ENCODE results near the gene PHLPP1.

PHLPP1 gene

DNA sequence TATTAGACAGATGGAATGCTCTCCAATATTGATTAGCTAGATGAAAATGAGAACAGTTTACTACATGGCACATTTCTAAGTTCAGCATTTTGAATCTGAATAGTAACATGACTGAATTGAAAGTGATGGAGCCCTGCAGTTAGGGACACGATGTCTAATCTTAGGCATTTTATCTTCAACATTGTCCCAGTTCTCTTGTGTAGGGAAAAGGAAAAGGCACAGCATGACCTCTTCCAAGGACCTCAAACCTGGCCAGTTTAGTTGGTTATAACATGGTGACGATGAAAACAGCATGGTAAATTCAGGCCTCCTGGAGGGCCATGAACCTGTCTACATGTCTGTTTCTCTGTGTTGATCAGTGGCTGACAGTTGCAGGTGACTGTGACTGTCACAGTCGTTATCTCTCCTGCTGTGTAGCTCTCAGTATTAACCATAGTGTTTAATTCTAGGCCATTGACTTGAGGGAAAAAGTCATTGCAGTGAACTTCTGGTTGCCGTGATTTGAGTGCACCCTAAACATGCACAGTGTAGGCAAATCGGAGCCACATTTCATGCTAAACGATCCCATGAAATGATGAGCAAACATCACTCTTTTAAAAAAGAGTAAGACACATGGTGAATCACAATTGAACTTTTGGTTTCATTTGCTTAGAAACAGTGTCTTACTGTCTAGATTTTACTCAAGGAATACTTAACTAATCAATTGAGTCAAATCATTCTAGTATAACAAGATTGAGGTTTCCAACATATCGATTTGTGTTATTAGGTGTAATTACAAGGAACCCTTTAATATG lies 129.7 kb downstream of the PHLPP1 start:
- Histone ChIP-seq H3K27ac (no peak overlapping the region), H3K27me3 (ENCODE audit: control insufficient read depth, insufficient read depth, low read length) (no peaks in the 10 kb centered on the region), H3K4me3 (ENCODE audit: low read depth, low read length) (no peak overlapping the region), H2AFZ (no peak overlapping the region), H3K79me2 (no peaks in the 10 kb centered on the region), H3K4me2 (ENCODE audit: low read length) (no peak overlapping the region), H3K9ac (no peak overlapping the region), H3K4me1 (no peaks in the 10 kb centered on the region), H3K36me3 (ENCODE audit: control insufficient read depth, insufficient read depth, low read length) (no peaks in the 10 kb centered on the region), H3K9me3 (ENCODE audit: control insufficient read depth, low read length) (no peaks in the 10 kb centered on the region)
- TF ChIP-seq CTCF (IDR thresholded peaks at IDR 0.05): no peak

DNA sequence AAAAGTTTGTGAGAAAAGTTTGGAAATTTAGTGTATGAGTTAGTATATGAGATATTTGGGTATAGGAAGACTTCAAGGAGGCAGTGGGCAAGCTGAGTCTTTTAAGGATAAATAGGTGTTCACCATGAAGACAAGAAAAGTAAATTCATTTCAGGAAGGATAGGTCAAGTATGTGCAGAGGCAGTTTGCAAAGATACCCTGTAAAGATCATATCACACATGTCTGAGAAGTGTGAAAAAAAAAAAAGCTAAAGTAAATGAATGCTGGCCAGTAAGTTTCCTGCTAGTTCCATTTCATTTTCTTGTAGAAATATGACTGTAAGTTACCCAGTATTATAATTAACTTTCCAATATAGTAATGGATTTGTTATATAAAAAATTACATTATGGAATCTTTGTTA lies 131.0 kb downstream of the PHLPP1 start:
- Histone ChIP-seq H2AFZ (no peak overlapping the region), H3K4me2 (ENCODE audit: low read length) (no peak overlapping the region), H3K79me2 (no peaks in the 10 kb centered on the region), H3K27me3 (ENCODE audit: control insufficient read depth, insufficient read depth, low read length) (no peaks in the 10 kb centered on the region), H3K27ac (no peak overlapping the region), H3K9ac (no peak overlapping the region), H3K9me3 (ENCODE audit: control insufficient read depth, low read length) (no peaks in the 10 kb centered on the region), H3K36me3 (ENCODE audit: control insufficient read depth, insufficient read depth, low read length) (no peaks in the 10 kb centered on the region), H3K4me1 (no peaks in the 10 kb centered on the region), H3K4me3 (ENCODE audit: low read depth, low read length) (no peak overlapping the region)
- no peak for TF ChIP-seq CTCF (IDR thresholded peaks at IDR 0.05)

- H3K27me3 ChIP-seq (ENCODE audit: control insufficient read depth, insufficient read depth, low read length): no peaks in the 10 kb centered on the region
- no peaks in the 10 kb centered on the region for H3K9me3 ChIP-seq (ENCODE audit: control insufficient read depth, low read length)
- H3K4me3 ChIP-seq (ENCODE audit: low read depth, low read length): no peak overlapping the region
- no peak overlapping the region for H3K4me2 ChIP-seq (ENCODE audit: low read length)
- H3K36me3 ChIP-seq (ENCODE audit: control insufficient read depth, insufficient read depth, low read length): no peaks in the 10 kb centered on the region
- TF ChIP-seq CTCF (IDR thresholded peaks at IDR 0.05): no peak
- no peak overlapping the region for H2AFZ ChIP-seq
- H3K27ac ChIP-seq: no peak overlapping the region
- H3K79me2 ChIP-seq: no peaks in the 10 kb centered on the region
- no peak overlapping the region for H3K9ac ChIP-seq
- no peaks in the 10 kb centered on the region for H3K4me1 ChIP-seq
These were observed 131.7 kb downstream of the PHLPP1 start for GRCh38 chr18:62847081-62847480.

- no peaks in the 10 kb centered on the region for H3K36me3 ChIP-seq (ENCODE audit: control insufficient read depth, insufficient read depth, low read length)
- no peak overlapping the region for H3K27ac ChIP-seq
- H3K4me1 ChIP-seq: no peaks in the 10 kb centered on the region
- H2AFZ ChIP-seq: no peak overlapping the region
- H3K9me3 ChIP-seq (ENCODE audit: control insufficient read depth, low read length): no peaks in the 10 kb centered on the region
- no peaks in the 10 kb centered on the region for H3K27me3 ChIP-seq (ENCODE audit: control insufficient read depth, insufficient read depth, low read length)
- TF ChIP-seq CTCF (IDR thresholded peaks at IDR 0.05): no peak
- no peak overlapping the region for H3K4me2 ChIP-seq (ENCODE audit: low read length)
- H3K4me3 ChIP-seq (ENCODE audit: low read depth, low read length): no peak overlapping the region
- H3K79me2 ChIP-seq: no peaks in the 10 kb centered on the region
- H3K9ac ChIP-seq: no peak overlapping the region
These were observed 133.6 kb downstream of the PHLPP1 start for GRCh38 chr18:62848946-62849345.
